CD4-positive, alpha-beta T cell treated with Interleukin-15 for 1 hour (primary cell): ENCODE measurements around the gene DCTN3.

Source experiments
- DNase-seq: peaks from one replicate; pipeline ENCODE4 v3.0.0-alpha.2; 2020

DCTN3 gene

GRCh38 chr9:34570809-34571480 lies 49.4 kb downstream of the DCTN3 start:
- no peak for DNase-seq

GRCh38 chr9:34570376-34570775 lies 49.9 kb downstream of the DCTN3 start:
- DNase-seq, result no peak

GRCh38 chr9:34568774-34569173 lies 51.5 kb downstream of the DCTN3 start:
- DNase-seq, result no peak

GRCh38 chr9:34568133-34568532 lies 52.2 kb downstream of the DCTN3 start:
- no peak for DNase-seq

- no peak for DNase-seq
These were observed 53.3 kb downstream of the DCTN3 start for GRCh38 chr9:34566972-34567371.

GRCh38 chr9:34566322-34566721 lies 54.0 kb downstream of the DCTN3 start:
- DNase-seq, result no peak

- no peak for DNase-seq
These were observed 54.4 kb downstream of the DCTN3 start for GRCh38 chr9:34565856-34566255.

- DNase-seq, result no peak
These were observed 55.7 kb downstream of the DCTN3 start for GRCh38 chr9:34564617-34565016.
